Measurements from ENCODE around the gene NEK1. TPM values are rescaled to one million over a fixed set of nuclear protein-coding genes. Genes with fewer than 3 reads are reported as not detected.
"Not testable (repeated sequence)": the region's sequence is repeated elsewhere in the genome, so short reads cannot be mapped to it uniquely, and the experiment has no call there.

The NEK1 gene
- total RNA-seq, 2 donors from 2014 or later, result 10.4 to 13.8 TPM

DNA sequence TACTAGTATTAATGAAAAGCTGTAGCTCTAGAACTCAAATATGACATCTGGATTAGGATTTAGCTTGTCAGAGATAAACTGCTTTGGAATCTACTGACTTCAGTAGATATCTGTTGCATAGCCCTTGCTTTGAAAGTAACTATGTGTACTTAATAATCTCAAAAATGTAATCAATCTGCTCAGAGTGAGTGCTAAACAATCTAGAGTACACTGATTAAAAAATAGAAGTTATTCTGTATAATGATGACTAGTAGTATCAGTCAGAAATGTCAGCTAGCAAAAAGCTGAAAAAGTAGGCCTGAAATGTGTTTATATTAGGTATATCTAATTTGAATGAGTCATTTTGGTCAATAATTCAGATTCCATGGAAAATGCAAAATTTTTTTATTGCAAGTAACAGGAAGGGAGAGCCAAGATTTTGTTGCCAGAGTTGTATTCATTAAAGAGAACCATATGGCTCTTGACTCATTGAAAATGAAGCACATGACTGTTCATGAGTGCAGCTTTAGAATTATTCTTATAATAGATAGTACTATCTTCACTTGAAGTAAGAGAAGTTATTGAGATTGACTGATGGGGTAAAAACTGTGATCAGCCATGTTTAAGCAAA, 28.0 kb upstream of the NEK1 start:
- Mint-ChIP-seq H3K4me3 (no peak overlapping the region), H3K27ac (no peak overlapping the region), H3K27me3 (no peaks in the 10 kb centered on the region), H3K4me1 (peaks cover 5% of the 10 kb centered on the region), H3K36me3 (ENCODE audit: low read depth) (peaks cover 82% of the 10 kb centered on the region), H3K9me3 (no peaks in the 10 kb centered on the region)
- no peak for ATAC-seq (replicated peaks)

DNA sequence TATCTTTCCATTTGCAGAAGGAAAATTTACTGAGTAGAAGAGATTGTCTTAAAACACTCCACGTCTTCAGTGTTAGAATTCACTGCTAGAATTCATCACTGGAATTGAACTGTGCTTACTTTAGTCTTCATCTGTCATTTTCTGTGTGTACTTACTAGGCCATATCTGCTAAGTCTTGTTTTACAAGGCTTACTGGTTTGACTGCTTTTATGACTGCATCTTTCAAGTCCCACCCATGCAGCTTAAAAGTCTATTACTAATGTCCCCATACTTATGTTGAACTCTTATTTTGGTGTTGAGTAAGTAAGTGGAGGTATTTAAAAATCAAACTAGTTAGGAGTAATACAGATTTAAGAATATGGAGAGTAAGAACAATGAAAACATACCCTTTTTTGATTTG, 22.6 kb upstream of the NEK1 start:
- no peaks in the 10 kb centered on the region for H3K27me3 Mint-ChIP-seq
- no peaks in the 10 kb centered on the region for H3K9me3 Mint-ChIP-seq
- H3K4me1 Mint-ChIP-seq, result peaks cover 14% of the 10 kb centered on the region
- peaks cover 46% of the 10 kb centered on the region for H3K36me3 Mint-ChIP-seq (ENCODE audit: low read depth)
- no peak overlapping the region for H3K4me3 Mint-ChIP-seq
- ATAC-seq (replicated peaks), result no peak
- no peak overlapping the region for H3K27ac Mint-ChIP-seq

DNA sequence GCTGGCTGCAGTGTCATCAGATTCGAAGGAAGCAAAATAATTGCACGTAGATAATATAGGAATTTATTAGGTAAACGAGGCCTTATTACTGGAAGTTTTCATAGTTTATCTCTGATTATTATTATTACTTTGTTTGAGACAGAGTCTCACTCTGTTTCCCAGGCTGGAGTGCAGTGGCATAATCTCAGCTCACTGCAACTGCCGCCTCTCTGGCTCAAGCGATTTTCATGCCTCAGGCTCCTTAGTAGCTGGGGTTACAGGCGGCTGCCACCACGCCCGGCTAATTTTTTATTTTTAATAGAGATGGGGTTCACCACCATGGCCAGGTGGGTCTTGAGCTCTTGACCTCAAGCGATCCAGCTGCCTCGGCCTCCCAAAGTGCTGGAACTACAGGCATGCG, 20.5 kb upstream of the NEK1 start:
- peaks cover 14% of the 10 kb centered on the region for H3K4me1 Mint-ChIP-seq

DNA sequence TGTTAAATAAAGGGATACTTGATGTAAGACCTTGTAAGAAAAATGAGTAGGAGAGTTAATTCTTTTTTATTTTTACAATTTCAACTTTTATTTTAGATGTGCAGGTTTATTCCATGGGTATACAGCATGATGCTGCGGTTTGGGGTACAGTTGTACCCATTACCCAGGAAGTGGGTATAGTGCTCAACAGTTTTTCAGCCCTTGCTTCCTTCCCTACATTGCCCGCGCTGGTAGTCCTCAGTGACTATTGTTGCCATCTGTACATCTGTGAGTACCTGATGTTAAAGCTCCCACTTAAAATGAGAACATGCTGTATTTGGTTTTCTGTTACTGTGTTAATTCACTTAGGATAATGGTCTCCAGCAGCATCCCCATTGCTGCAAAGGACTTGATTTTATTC, 17.7 kb upstream of the NEK1 start:
- Mint-ChIP-seq H3K27ac (peak overlapping the region; percentile 58), H3K27me3 (no peaks in the 10 kb centered on the region), H3K4me3 (no peak overlapping the region), H3K36me3 (ENCODE audit: low read depth) (peaks cover 7% of the 10 kb centered on the region), H3K9me3 (no peaks in the 10 kb centered on the region), H3K4me1 (peaks cover 19% of the 10 kb centered on the region)
- ATAC-seq (replicated peaks), result no peak

More for the DNA sequence above, 20.5 kb upstream of the NEK1 start:
- Mint-ChIP-seq H3K4me3 (no peak overlapping the region), H3K27ac (no peak overlapping the region), H3K27me3 (no peaks in the 10 kb centered on the region), H3K36me3 (ENCODE audit: low read depth) (peaks cover 25% of the 10 kb centered on the region), H3K9me3 (no peaks in the 10 kb centered on the region)
- no peak for ATAC-seq (replicated peaks)

DNA sequence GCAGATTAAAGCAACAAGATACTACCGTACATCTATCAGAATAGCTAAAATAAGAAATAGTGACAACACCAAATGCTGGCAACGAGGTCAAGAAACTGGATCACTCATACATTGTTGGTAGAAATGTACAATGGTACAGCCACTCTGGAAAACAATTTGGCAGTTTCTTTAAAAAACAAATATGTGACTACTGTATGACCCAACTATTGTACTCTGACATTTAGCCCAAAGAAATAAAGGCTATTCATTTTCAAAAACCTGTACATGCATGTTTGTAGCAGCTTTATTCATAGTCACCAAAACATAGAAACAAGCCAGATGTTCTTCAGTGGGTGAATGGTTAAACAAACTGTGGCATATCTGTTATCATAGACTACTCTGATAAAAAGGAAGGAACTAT, 16.2 kb upstream of the NEK1 start:
- Mint-ChIP-seq H3K4me3 (no peak overlapping the region), H3K27ac (peak overlapping the region; percentile 62), H3K27me3 (no peaks in the 10 kb centered on the region), H3K36me3 (ENCODE audit: low read depth) (peaks cover 7% of the 10 kb centered on the region), H3K9me3 (no peaks in the 10 kb centered on the region), H3K4me1 (peaks cover 22% of the 10 kb centered on the region)
- no peak for ATAC-seq (replicated peaks)

DNA sequence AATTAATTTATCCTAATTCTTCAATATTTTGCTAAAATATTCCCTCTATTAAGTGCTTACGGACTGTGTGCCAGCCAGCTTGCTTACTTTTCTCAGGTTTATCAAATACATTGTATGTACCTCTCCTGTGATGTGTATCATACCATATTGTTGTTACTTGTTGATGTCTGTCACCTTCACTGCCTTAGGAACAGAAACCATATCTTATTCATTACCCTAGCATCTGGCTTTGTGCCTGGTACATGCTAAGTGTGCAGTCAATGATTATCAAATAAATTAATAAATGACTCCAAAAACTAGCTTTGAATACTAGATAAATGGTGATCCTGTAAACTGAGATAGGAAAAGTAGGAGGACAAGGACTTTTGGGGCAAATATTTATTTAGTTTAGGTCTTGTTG, 14.9 kb upstream of the NEK1 start:
- peaks cover 7% of the 10 kb centered on the region for H3K36me3 Mint-ChIP-seq (ENCODE audit: low read depth)
- peak overlapping the region; percentile 53 for H3K27ac Mint-ChIP-seq
- ATAC-seq (replicated peaks), result no peak
- H3K4me3 Mint-ChIP-seq, result peak overlapping the region; percentile 1
- peaks cover 27% of the 10 kb centered on the region for H3K4me1 Mint-ChIP-seq
- no peaks in the 10 kb centered on the region for H3K9me3 Mint-ChIP-seq
- no peaks in the 10 kb centered on the region for H3K27me3 Mint-ChIP-seq

DNA sequence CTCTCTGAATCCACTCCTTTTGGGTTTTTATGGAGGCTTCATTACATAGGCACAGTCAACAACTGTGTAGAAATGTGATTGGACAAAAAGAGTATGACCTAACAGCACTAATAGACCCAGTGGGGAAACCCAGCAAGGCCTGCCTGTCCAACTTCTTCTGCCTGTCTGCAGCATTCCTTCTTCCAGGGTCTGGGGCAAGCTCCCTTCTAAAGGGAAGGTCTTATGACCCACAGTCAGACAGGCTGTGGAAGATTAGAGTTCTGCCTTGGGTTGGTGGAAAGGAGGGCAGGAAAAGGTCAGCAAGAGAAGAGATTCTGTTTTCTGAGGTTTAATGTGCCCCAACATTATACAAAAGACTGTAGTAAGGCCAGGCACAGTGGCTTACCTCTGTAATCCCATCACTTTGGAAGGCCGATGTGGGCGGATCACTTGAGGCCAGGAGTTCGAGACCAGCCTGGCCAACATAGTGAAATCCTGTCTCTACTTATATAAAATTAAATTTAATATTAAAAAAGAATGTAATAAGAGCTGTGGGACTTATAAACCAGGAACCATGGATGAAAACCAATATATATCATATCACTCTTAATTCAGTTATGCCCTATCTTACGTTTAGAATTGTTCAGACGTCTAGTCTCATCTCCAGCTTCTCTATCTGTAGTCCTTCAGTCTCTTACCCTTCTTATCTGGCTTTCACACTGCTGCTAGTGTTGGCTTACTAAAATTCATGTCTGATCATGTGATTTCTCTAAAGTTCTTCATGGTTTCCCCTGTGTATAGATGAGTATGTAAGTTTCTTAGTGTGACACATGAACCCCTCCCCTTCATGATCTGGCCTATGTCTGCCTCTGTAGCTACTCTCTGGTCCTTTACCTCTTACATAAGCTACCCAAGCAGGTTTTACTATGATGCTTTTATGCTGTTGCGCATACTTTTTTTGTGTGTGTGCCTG, 14.2 kb upstream of the NEK1 start:
- peaks cover 22% of the 10 kb centered on the region for H3K4me1 Mint-ChIP-seq

DNA sequence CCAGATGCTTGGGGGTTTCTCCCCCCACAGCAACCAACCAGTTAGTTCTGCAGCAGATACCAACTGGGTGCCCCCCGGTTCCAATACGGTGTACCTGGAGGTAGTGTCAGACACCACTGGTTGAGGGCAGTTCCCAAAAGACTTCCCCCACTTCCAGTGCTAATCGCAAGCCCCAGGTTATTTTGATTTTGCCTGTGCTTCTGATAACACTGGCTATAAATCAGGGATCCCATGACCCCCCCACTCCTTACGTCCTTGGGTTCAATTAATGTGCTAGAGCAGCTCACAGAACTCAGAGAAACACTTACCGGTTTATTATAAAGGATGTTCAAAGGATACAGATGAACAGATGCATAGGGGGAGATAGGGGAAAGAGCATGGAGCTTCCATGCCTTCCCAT, 13.5 kb upstream of the NEK1 start:
- peaks cover 7% of the 10 kb centered on the region for H3K36me3 Mint-ChIP-seq (ENCODE audit: low read depth)
- peaks cover 19% of the 10 kb centered on the region for H3K4me1 Mint-ChIP-seq
- no peaks in the 10 kb centered on the region for H3K27me3 Mint-ChIP-seq
- ATAC-seq (replicated peaks), result no peak
- H3K27ac Mint-ChIP-seq, result peak overlapping the region; percentile 60
- no peaks in the 10 kb centered on the region for H3K9me3 Mint-ChIP-seq
- H3K4me3 Mint-ChIP-seq, result no peak overlapping the region

More for the DNA sequence above, 14.2 kb upstream of the NEK1 start:
- peak overlapping the region; percentile 1 for H3K4me3 Mint-ChIP-seq
- peak; percentile 81 for ATAC-seq (replicated peaks)
- H3K36me3 Mint-ChIP-seq (ENCODE audit: low read depth), result peaks cover 7% of the 10 kb centered on the region
- H3K9me3 Mint-ChIP-seq, result no peaks in the 10 kb centered on the region
- H3K27me3 Mint-ChIP-seq, result no peaks in the 10 kb centered on the region
- peak overlapping the region; percentile 56 for H3K27ac Mint-ChIP-seq

DNA sequence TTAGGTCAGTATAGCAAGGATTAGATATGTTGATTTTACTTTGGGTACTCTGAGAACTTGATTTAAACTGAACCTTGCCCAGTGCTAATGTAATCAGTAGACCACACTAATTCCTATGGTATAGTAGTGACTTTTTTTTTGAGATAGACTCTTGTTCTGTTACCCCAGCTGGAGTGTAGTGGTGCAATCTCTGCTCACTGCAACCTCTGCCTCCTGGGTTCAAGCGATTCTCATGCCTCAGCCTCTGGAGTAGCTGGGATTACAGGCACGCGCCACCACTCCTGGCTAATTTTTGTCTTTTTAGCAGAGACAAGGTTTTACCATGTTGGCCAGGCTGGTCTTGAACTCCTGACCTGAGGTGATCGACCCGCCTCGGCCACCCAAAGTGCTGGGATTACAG, 11.6 kb upstream of the NEK1 start:
- H3K27ac Mint-ChIP-seq, result peak overlapping the region; percentile 99
- H3K9me3 Mint-ChIP-seq; H3K27me3 Mint-ChIP-seq; ATAC-seq (replicated peaks): not testable (repeated sequence)
- peak overlapping the region; percentile 96 for H3K4me3 Mint-ChIP-seq
- H3K4me1 Mint-ChIP-seq, result peaks cover 24% of the 10 kb centered on the region
- peaks cover 14% of the 10 kb centered on the region for H3K36me3 Mint-ChIP-seq (ENCODE audit: low read depth)

DNA sequence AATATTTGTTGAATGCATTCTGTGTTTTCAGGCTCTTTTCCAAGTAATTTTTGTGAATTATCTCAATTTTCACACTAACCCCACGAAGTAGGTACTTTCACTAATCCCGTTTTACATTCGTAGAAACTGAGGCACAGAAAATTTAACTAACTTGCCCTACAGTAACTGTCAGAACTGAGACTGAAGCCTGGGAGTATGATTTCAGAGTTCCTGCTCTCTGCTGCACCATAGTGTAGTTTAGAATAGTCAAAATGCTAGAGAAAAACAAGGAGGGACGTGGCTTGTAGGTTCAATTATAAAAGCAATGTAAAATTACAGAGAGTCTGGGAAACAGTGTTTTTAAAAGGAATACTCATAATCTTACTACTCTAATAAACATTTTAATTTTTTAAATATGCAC, 10.2 kb upstream of the NEK1 start:
- no peak for ATAC-seq (replicated peaks)
- H3K27ac Mint-ChIP-seq, result peak overlapping the region; percentile 99
- no peaks in the 10 kb centered on the region for H3K9me3 Mint-ChIP-seq
- no peaks in the 10 kb centered on the region for H3K27me3 Mint-ChIP-seq
- H3K4me1 Mint-ChIP-seq, result peaks cover 31% of the 10 kb centered on the region
- peaks cover 14% of the 10 kb centered on the region for H3K36me3 Mint-ChIP-seq (ENCODE audit: low read depth)
- peak overlapping the region; percentile 96 for H3K4me3 Mint-ChIP-seq

DNA sequence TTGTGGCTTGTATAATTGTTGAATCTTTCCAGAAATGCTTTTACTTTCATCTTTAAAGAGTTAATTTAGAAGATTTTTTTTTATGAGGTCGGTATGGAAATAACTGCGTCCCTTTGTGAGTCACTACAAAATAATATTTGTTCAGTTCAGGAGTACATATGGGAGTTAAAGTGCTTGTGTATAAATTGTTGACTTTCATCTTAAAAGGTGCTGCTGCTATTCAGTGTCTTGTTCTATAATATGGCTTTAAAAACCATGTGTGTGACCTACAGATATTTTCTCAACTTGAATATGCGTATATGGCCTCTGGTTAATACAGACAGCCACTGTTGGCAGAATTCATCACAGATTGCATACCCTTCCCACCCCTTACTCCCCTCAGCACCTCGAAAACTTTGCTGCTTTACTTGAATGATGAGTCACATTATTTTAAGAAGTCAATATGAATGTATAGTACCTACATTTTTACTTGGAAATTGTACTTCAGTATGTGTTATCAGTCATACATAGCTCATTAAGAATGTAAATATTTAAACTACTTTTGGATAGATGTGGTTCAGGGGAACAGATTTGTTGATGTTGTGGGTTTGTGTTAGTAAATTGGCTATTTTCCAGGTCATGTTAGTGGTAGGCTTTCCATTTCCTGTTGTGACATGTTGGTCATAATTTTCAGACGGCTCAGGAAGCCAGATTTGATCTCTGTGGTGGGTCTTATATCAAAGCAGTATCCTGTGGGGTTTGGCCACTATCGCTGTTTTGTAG, 9.5 kb upstream of the NEK1 start:
- H3K27ac Mint-ChIP-seq, result peak overlapping the region; percentile 99
- peak; percentile 39 for ATAC-seq (replicated peaks)
- H3K36me3 Mint-ChIP-seq (ENCODE audit: low read depth), result peaks cover 14% of the 10 kb centered on the region
- H3K9me3 Mint-ChIP-seq, result no peaks in the 10 kb centered on the region
- H3K4me3 Mint-ChIP-seq, result peak overlapping the region; percentile 96
- H3K27me3 Mint-ChIP-seq, result no peaks in the 10 kb centered on the region
- H3K4me1 Mint-ChIP-seq, result peaks cover 31% of the 10 kb centered on the region

DNA sequence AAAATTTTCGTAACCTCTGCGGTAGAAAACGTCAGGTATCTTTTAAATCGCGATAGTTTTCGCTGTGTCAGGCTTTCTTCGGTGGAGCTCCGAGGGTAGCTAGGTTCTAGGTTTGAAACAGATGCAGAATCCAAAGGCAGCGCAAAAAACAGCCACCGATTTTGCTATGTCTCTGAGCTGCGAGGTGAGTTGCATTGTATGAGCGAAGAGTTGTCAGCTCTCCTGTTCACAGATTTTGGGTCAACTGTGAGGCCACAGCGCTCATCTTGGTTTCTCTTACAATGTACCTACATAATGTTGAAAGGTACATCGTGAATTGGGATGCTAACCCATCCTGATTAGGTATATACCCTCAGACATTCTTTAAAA, 8.5 kb upstream of the NEK1 start:
- Mint-ChIP-seq H3K4me1 (peaks cover 33% of the 10 kb centered on the region), H3K9me3 (no peaks in the 10 kb centered on the region), H3K27me3 (no peaks in the 10 kb centered on the region), H3K4me3 (peak overlapping the region; percentile 96), H3K27ac (peak overlapping the region; percentile 99), H3K36me3 (ENCODE audit: low read depth) (peaks cover 14% of the 10 kb centered on the region)
- peak; percentile 5 for ATAC-seq (replicated peaks)

DNA sequence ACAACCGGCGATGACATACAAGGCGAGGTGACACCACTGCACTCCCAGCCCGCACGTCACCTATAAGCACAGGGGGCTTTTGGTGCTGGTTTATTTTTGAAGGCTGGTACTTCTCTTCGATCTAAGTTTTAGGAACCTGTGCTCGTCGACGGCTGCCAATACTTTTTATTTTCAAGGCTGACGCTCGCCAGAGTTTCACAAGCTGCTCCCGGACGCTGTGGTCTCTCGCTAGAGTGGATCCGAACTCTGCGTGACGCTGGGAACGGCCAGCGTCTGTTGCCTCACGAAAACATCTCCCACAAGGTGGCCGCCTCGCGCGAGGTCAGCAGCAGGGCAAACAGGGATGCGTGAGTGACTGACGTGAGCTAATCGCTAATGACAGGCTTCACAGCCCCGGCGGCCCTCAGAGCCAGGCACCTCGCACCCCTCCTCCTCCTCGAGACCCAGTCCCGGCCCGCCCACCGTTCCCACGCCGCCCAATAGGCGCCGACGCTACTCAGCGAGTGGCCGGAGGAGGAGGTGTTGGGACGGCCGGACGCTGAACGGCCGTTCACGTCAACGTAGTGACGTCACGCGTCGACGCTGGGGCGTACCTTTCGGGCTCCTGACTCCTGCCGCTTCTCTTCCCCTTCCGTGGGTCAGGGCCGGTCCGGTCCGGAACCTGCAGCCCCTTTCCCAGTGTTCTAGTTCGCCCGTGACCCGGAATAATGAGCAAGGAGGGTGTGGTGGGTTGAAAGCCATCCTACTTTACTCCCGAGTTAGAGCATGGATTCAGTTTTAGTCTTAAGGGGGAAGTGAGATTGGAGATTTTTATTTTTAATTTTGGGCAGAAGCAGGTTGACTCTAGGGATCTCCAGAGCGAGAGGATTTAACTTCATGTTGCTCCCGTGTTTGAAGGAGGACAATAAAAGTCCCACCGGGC, 7.8 kb upstream of the NEK1 start, which contains the start of gene CLCN3:
TSS of gene CLCN3 (plus strand) at position 621 of the 922 bp plus-strand sequence. CDS start 15,351 bp downstream, outside the sequence.
- Mint-ChIP-seq H3K4me3 (peak within 1 kb of the TSS; percentile 96), H3K9me3 (no peaks in the 10 kb centered on the region), H3K36me3 (ENCODE audit: low read depth) (peaks cover 8% of the 10 kb centered on the region), H3K4me1 (peaks cover 36% of the 10 kb centered on the region), H3K27ac (peak within 1 kb of the TSS; percentile 99), H3K27me3 (no peaks in the 10 kb centered on the region)
- peak; percentile 81 for ATAC-seq (replicated peaks)
